ENCODE data around the gene ACSM3. TPM values are rescaled to one million over a fixed set of nuclear protein-coding genes. Genes with fewer than 3 reads are reported as not detected.

Gene ACSM3
- total RNA-seq, 6 experiments from 2014 or later, result 0.12 to 0.48 (median 0.21) TPM; not detected in 1

- Mint-ChIP-seq H3K4me1 (ENCODE audit: low read depth) (no peaks in the 10 kb centered on the region), H3K27me3 (ENCODE audit: insufficient read depth) (no peaks in the 10 kb centered on the region; the same call in none of the 2 replicates), H3K27ac (no peak overlapping the region), H3K4me3 (no peak overlapping the region), H3K36me3 (ENCODE audit: low read depth) (peaks cover 15% of the 10 kb centered on the region; the same call in 1 of the 2 replicates), H3K9me3 (no peaks in the 10 kb centered on the region)
- no peak for DNase-seq
- no peak for TF ChIP-seq CTCF (IDR thresholded peaks at IDR 0.05)
Observed at GRCh38 chr16:20830372-20830771, 66.6 kb downstream of the ACSM3 start.

GRCh38 chr16:20833086-20833485 is 69.3 kb downstream of the ACSM3 start:
- no peak overlapping the region for H3K4me3 Mint-ChIP-seq
- TF ChIP-seq CTCF (IDR thresholded peaks at IDR 0.05), result no peak
- H3K4me1 Mint-ChIP-seq (ENCODE audit: low read depth), result no peaks in the 10 kb centered on the region
- H3K36me3 Mint-ChIP-seq (ENCODE audit: low read depth), result peaks cover 29% of the 10 kb centered on the region
- DNase-seq, result no peak
- no peaks in the 10 kb centered on the region; the same call in none of the 2 replicates for H3K27me3 Mint-ChIP-seq (ENCODE audit: insufficient read depth)
- no peaks in the 10 kb centered on the region for H3K9me3 Mint-ChIP-seq
- H3K27ac Mint-ChIP-seq, result no peak overlapping the region

- Mint-ChIP-seq H3K4me1 (ENCODE audit: low read depth) (no peaks in the 10 kb centered on the region), H3K9me3 (no peaks in the 10 kb centered on the region), H3K4me3 (no peak overlapping the region), H3K27ac (no peak overlapping the region), H3K27me3 (ENCODE audit: insufficient read depth) (no peaks in the 10 kb centered on the region; the same call in 1 of the 2 replicates), H3K36me3 (ENCODE audit: low read depth) (peaks cover 42% of the 10 kb centered on the region)
- no peak for TF ChIP-seq CTCF (IDR thresholded peaks at IDR 0.05)
- no peak for DNase-seq
Observed at GRCh38 chr16:20838240-20838639, 74.4 kb downstream of the ACSM3 start.

- Mint-ChIP-seq H3K4me3 (no peak overlapping the region), H3K36me3 (ENCODE audit: low read depth) (peaks cover 42% of the 10 kb centered on the region), H3K27ac (no peak overlapping the region), H3K9me3 (no peaks in the 10 kb centered on the region), H3K4me1 (ENCODE audit: low read depth) (no peaks in the 10 kb centered on the region), H3K27me3 (ENCODE audit: insufficient read depth) (no peaks in the 10 kb centered on the region)
- DNase-seq, result no peak
- no peak for TF ChIP-seq CTCF (IDR thresholded peaks at IDR 0.05)
Observed at GRCh38 chr16:20839504-20839903, 75.7 kb downstream of the ACSM3 start.

GRCh38 chr16:20844054-20844453 is 80.2 kb downstream of the ACSM3 start:
- no peak overlapping the region for H3K4me3 Mint-ChIP-seq
- no peaks in the 10 kb centered on the region; the same call in 1 of the 2 replicates for H3K27me3 Mint-ChIP-seq (ENCODE audit: insufficient read depth)
- peaks cover 15% of the 10 kb centered on the region; the same call in 1 of the 2 replicates for H3K36me3 Mint-ChIP-seq (ENCODE audit: low read depth)
- H3K27ac Mint-ChIP-seq, result no peak overlapping the region
- TF ChIP-seq CTCF (IDR thresholded peaks at IDR 0.05), result no peak
- DNase-seq, result no peak
- H3K4me1 Mint-ChIP-seq (ENCODE audit: low read depth), result no peaks in the 10 kb centered on the region
- no peaks in the 10 kb centered on the region for H3K9me3 Mint-ChIP-seq

GRCh38 chr16:20844588-20844987 is 80.8 kb downstream of the ACSM3 start:
- Mint-ChIP-seq H3K4me3 (no peak overlapping the region), H3K9me3 (no peaks in the 10 kb centered on the region), H3K27ac (no peak overlapping the region), H3K27me3 (ENCODE audit: insufficient read depth) (no peaks in the 10 kb centered on the region; the same call in 1 of the 2 replicates), H3K4me1 (ENCODE audit: low read depth) (peaks cover 1% of the 10 kb centered on the region), H3K36me3 (ENCODE audit: low read depth) (peaks cover 15% of the 10 kb centered on the region; the same call in 1 of the 2 replicates)
- no peak for DNase-seq
- no peak for TF ChIP-seq CTCF (IDR thresholded peaks at IDR 0.05)

Data from HFFc6 (cell line).